ENCODE measurements around the gene ZSCAN1. TPM values are rescaled to one million over a fixed set of nuclear protein-coding genes. Genes with fewer than 3 reads are reported as not detected.

The ZSCAN1 gene
- total RNA-seq, 1 experiment from 2014 or later: not detected

- no peaks in the 10 kb centered on the region for H3K36me3 Mint-ChIP-seq (ENCODE audit: insufficient read depth, unreplicated experiment)
- TF ChIP-seq CTCF (IDR thresholded peaks at IDR 0.05; ENCODE audit: unreplicated experiment): no peak
- H3K9me3 Mint-ChIP-seq (ENCODE audit: unreplicated experiment): peaks cover 33% of the 10 kb centered on the region
- H3K27me3 Mint-ChIP-seq (ENCODE audit: insufficient read depth, unreplicated experiment): no peaks in the 10 kb centered on the region
- intact Hi-C loops (cut with micrococcal nuclease): no loop called here
- no peaks in the 10 kb centered on the region for H3K4me1 Mint-ChIP-seq (ENCODE audit: insufficient read depth, unreplicated experiment)
- H3K27ac Mint-ChIP-seq (ENCODE audit: low read depth, unreplicated experiment): no peak overlapping the region
- ChIA-PET CTCF (no interaction called here), POLR2A (no interaction called here)
- BruUV-seq (replicated peaks): no TSS peak
- H3K4me3 Mint-ChIP-seq (ENCODE audit: unreplicated experiment): no peak overlapping the region
- no peak for DNase-seq (ENCODE audit: unreplicated experiment)
Observed at GRCh38 chr19:58063712-58064111, 29.9 kb downstream of the ZSCAN1 start.

- Mint-ChIP-seq H3K4me3 (ENCODE audit: unreplicated experiment) (no peak overlapping the region), H3K36me3 (ENCODE audit: insufficient read depth, unreplicated experiment) (no peaks in the 10 kb centered on the region), H3K27me3 (ENCODE audit: insufficient read depth, unreplicated experiment) (no peaks in the 10 kb centered on the region), H3K9me3 (ENCODE audit: unreplicated experiment) (peaks cover 34% of the 10 kb centered on the region), H3K27ac (ENCODE audit: low read depth, unreplicated experiment) (no peak overlapping the region), H3K4me1 (ENCODE audit: insufficient read depth, unreplicated experiment) (no peaks in the 10 kb centered on the region)
- no peak for DNase-seq (ENCODE audit: unreplicated experiment)
- intact Hi-C loops (cut with micrococcal nuclease): no loop called here
- ChIA-PET CTCF (no interaction called here), POLR2A (no interaction called here)
- no TSS peak for BruUV-seq (replicated peaks)
- no peak for TF ChIP-seq CTCF (IDR thresholded peaks at IDR 0.05; ENCODE audit: unreplicated experiment)
Observed at GRCh38 chr19:58067240-58067912, 33.6 kb downstream of the ZSCAN1 start.

DNA sequence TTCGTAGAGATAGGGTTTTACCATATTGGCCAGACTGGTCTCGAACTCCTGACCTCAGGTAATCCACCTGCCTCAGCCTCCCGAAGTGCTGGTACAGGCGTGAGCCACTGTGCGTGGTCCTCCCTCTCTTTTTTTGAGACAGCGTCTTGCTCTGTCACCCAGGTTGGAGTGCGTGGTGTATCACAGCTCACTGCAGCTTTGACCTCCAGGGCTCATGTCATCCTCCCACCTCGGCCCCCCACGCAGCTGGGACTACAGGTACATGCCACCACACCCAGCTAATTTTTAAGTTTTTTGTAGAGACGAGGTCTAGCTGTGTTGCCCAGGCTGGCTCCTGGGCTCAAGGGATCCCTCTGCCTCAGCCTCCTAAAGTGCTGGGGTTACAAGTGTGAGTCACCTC is 46.0 kb downstream of the ZSCAN1 start:
- ChIA-PET CTCF (no interaction called here), POLR2A (no interaction called here)
- Mint-ChIP-seq H3K27me3 (ENCODE audit: insufficient read depth, unreplicated experiment) (no peaks in the 10 kb centered on the region), H3K36me3 (ENCODE audit: insufficient read depth, unreplicated experiment) (peaks cover 6% of the 10 kb centered on the region), H3K4me1 (ENCODE audit: insufficient read depth, unreplicated experiment) (no peaks in the 10 kb centered on the region), H3K27ac (ENCODE audit: low read depth, unreplicated experiment) (no peak overlapping the region), H3K9me3 (ENCODE audit: unreplicated experiment) (peaks cover 18% of the 10 kb centered on the region), H3K4me3 (ENCODE audit: unreplicated experiment) (no peak overlapping the region)
- BruUV-seq (replicated peaks): no TSS peak
- intact Hi-C loops (cut with micrococcal nuclease): no loop called here
- no peak for TF ChIP-seq CTCF (IDR thresholded peaks at IDR 0.05; ENCODE audit: unreplicated experiment)
- DNase-seq (ENCODE audit: unreplicated experiment): no peak

DNA sequence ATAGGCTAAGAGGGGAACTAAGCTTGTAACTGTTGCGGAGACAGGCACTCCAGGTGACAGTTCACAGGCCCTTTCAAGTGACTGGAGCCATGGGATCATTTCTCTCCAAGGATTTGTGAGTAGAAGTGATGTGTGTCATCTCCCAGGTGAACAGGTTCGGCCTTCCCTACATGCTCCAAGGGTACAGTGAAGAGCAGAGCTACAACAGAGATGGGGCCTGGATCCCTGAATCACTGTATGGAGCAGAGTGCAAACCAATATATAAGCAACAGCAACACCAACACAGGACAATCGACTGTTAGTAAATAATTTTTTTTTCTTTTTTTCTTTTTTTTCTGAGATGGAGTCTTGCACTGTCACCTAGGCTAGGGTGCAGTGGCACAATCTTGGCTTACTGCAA is 49.2 kb downstream of the ZSCAN1 start:
- BruUV-seq (replicated peaks): no TSS peak
- H3K27me3 Mint-ChIP-seq (ENCODE audit: insufficient read depth, unreplicated experiment): no peaks in the 10 kb centered on the region
- no peaks in the 10 kb centered on the region for H3K36me3 Mint-ChIP-seq (ENCODE audit: insufficient read depth, unreplicated experiment)
- no peak for DNase-seq (ENCODE audit: unreplicated experiment)
- peaks cover 18% of the 10 kb centered on the region for H3K9me3 Mint-ChIP-seq (ENCODE audit: unreplicated experiment)
- intact Hi-C loops (cut with micrococcal nuclease): no loop called here
- ChIA-PET POLR2A (no interaction called here), CTCF (no interaction called here)
- H3K27ac Mint-ChIP-seq (ENCODE audit: low read depth, unreplicated experiment): no peak overlapping the region
- no peaks in the 10 kb centered on the region for H3K4me1 Mint-ChIP-seq (ENCODE audit: insufficient read depth, unreplicated experiment)
- no peak overlapping the region for H3K4me3 Mint-ChIP-seq (ENCODE audit: unreplicated experiment)
- no peak for TF ChIP-seq CTCF (IDR thresholded peaks at IDR 0.05; ENCODE audit: unreplicated experiment)

Data from MCF 10A (cell line).